ENCODE results near the gene TJAP1. TPM values are rescaled to one million over a fixed set of nuclear protein-coding genes. Genes with fewer than 3 reads are reported as not detected.

Gene TJAP1
- total and polyA plus RNA-seq, 2 of the 8 experiments (the other 6 are each of a cell fraction or from before 2014, with no cell fraction given), result 30.7 to 40.4 TPM

GRCh38 chr6:43477235-43478007, at the start of gene TJAP1 (continued):
- TF ChIP-seq BCL11A (IDR thresholded peaks at IDR 0.05; ENCODE audit: low read depth in 2 of 2, low read length in 2 of 2), result no peak
- peak; percentile 98 for TF ChIP-seq PHF8 (conservative IDR thresholded peaks at IDR 0.05; ENCODE audit: low read depth, low read length)

Measured in H1 (cell line).